ENCODE results near the gene HPCAL1. TPM values are rescaled to one million over a fixed set of nuclear protein-coding genes. Genes with fewer than 3 reads are reported as not detected.

Gene HPCAL1
- total and polyA plus RNA-seq, 2 of the 8 experiments (the other 6 are each of a cell fraction or from before 2014, with no cell fraction given) = 5.8 to 8.6 TPM

DNA sequence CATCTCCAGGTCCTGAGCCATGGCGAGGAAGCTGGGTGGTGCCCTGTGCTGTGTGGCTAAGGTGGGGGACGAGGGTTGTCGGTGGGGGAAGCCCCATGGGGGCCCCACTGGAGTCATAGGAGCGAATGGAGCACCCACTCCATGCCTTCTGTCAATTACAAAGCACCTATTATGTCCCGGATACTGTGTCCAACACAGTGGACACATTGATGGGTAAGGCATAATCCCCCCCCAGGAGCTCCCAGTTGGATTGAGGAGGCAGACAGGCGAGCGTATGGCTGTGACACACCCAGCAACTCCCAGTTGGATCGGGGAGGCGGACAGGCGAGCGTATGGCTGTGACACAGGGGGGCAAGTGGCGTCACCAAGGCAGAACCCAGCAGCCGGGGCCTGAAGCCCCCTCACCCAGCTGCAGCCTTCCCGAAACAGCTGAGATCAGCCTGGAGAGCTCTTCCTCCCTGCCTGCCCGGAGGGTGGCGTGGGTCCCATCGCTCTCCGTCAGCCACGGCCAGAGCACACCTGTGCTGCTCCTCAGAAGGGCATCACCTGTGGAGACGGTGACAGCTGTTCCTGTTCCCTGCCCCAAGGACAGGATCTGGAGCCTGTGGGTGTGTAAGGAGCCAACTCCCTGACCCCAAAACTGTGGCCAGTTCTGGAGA is 69.6 kb downstream of the HPCAL1 start (continued):
- TF ChIP-seq TAF7 (optimal IDR thresholded peaks at IDR 0.05; ENCODE audit: borderline replicate concordance, low read depth, low read length) (no peak), EZH2 (IDR thresholded peaks at IDR 0.05; ENCODE audit: low read depth, low read length, severe bottlenecking) (no peak)
